GM12878 (cell line): ENCODE results near the gene KIAA0930.

Source experiments
- EZH2 ChIP-seq: IDR thresholded peaks from 2 replicates; pipeline ENCODE4 v1.6.1; 2012; ENCODE audit warnings: low read depth, mild to moderate bottlenecking, control low read depth, inconsistent platforms, low read length, borderline replicate concordance; ENCODE audit not compliant: control insufficient read depth
- POLR2A ChIP-seq: IDR thresholded peaks from 2 replicates; pipeline ENCODE4 v1.6.1; 2011; ENCODE audit warnings: low read depth, mild to moderate bottlenecking, low read length
- SREBF2 ChIP-seq: IDR thresholded peaks from 2 replicates; pipeline ENCODE4 v1.6.1; 2012; ENCODE audit warnings: mild to moderate bottlenecking, low read length
- ZSCAN29 ChIP-seq: fragments of 450-650 bp; IDR thresholded peaks from 2 replicates; pipeline ENCODE4 v1.6.1; 2017; ENCODE audit warnings: mild to moderate bottlenecking, moderate library complexity
- TF ChIP-seq, protein P1 (sequence below), 3 experiments: IDR thresholded peaks in 2 of 3; conservative IDR thresholded peaks in 1 of 3; 2 replicates each; pipeline ENCODE4 v1.5.1; 2011; ENCODE audit warnings: low read depth in 3 of 3, low read length in 3 of 3, mild to moderate bottlenecking in 3 of 3, control low read depth in 2 of 3, moderate library complexity in 2 of 3, inconsistent platforms in 1 of 3, mixed read lengths in 1 of 3; ENCODE audit not compliant: control insufficient read depth in 2 of 3, insufficient read depth in 1 of 3; ENCODE audit errors: extremely low read depth in 1 of 3
- TF ChIP-seq, protein P2 (sequence below): fragments of 450-650 bp; IDR thresholded peaks from 2 replicates; pipeline ENCODE4 v1.6.1; 2017; ENCODE audit warnings: mild to moderate bottlenecking
- TF ChIP-seq, protein P3 (sequence below): fragments of 450-650 bp; formaldehyde crosslinking; IDR thresholded peaks from 2 replicates; pipeline ENCODE4 v1.4.0; 2020; ENCODE audit warnings: mild to moderate bottlenecking, moderate library complexity

DNA sequence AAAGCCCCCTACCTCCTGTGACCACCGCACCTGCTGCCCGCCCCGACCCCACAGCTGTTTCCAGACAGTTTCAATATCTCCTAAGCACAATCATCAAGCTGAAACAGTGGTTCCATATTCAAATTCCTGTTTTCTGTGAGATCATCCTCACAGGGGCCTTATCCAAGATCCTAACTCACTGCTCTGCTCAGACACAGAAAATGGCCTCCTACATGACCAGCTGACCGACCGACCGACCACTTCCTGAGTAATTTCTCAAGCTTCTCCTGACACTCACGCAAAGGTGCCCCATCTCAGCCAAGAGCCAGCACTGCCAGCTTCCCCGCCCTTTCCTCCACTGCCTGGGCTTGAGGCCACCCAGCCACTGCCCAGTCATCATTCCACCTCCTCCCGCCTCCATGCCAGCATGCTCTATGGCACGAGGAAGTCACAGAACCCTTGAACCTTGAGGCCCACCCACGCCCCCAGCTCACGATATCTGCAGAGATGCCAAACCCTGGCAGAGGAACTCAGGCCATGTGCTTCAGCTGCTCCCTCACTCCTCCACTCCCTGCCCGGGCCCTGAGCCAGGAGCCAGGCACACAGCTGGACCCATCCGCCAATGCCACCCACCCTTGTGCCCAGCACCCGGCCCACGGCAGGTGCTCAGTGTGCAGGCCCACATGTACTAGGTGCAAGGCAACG lies 14.0 kb downstream of the KIAA0930 start:
- TF ChIP-seq, protein P1, sequence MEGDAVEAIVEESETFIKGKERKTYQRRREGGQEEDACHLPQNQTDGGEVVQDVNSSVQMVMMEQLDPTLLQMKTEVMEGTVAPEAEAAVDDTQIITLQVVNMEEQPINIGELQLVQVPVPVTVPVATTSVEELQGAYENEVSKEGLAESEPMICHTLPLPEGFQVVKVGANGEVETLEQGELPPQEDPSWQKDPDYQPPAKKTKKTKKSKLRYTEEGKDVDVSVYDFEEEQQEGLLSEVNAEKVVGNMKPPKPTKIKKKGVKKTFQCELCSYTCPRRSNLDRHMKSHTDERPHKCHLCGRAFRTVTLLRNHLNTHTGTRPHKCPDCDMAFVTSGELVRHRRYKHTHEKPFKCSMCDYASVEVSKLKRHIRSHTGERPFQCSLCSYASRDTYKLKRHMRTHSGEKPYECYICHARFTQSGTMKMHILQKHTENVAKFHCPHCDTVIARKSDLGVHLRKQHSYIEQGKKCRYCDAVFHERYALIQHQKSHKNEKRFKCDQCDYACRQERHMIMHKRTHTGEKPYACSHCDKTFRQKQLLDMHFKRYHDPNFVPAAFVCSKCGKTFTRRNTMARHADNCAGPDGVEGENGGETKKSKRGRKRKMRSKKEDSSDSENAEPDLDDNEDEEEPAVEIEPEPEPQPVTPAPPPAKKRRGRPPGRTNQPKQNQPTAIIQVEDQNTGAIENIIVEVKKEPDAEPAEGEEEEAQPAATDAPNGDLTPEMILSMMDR (IDR thresholded peaks at IDR 0.05 in 2 of 3, conservative IDR thresholded peaks at IDR 0.05 in 1 of 3; ENCODE audit: control insufficient read depth in 2 of 3, extremely low read depth in 1 of 3, insufficient read depth in 1 of 3, low read depth in 3 of 3, low read length in 3 of 3) = no peak
- TF ChIP-seq SREBF2 (no peak), POLR2A (peak; percentile 45; the same call in 1 of the 2 replicates), ZSCAN29 (no peak), EZH2 (no peak)
- TF ChIP-seq, protein P2, sequence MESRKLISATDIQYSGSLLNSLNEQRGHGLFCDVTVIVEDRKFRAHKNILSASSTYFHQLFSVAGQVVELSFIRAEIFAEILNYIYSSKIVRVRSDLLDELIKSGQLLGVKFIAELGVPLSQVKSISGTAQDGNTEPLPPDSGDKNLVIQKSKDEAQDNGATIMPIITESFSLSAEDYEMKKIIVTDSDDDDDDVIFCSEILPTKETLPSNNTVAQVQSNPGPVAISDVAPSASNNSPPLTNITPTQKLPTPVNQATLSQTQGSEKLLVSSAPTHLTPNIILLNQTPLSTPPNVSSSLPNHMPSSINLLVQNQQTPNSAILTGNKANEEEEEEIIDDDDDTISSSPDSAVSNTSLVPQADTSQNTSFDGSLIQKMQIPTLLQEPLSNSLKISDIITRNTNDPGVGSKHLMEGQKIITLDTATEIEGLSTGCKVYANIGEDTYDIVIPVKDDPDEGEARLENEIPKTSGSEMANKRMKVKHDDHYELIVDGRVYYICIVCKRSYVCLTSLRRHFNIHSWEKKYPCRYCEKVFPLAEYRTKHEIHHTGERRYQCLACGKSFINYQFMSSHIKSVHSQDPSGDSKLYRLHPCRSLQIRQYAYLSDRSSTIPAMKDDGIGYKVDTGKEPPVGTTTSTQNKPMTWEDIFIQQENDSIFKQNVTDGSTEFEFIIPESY = no peak
- TF ChIP-seq, protein P3, sequence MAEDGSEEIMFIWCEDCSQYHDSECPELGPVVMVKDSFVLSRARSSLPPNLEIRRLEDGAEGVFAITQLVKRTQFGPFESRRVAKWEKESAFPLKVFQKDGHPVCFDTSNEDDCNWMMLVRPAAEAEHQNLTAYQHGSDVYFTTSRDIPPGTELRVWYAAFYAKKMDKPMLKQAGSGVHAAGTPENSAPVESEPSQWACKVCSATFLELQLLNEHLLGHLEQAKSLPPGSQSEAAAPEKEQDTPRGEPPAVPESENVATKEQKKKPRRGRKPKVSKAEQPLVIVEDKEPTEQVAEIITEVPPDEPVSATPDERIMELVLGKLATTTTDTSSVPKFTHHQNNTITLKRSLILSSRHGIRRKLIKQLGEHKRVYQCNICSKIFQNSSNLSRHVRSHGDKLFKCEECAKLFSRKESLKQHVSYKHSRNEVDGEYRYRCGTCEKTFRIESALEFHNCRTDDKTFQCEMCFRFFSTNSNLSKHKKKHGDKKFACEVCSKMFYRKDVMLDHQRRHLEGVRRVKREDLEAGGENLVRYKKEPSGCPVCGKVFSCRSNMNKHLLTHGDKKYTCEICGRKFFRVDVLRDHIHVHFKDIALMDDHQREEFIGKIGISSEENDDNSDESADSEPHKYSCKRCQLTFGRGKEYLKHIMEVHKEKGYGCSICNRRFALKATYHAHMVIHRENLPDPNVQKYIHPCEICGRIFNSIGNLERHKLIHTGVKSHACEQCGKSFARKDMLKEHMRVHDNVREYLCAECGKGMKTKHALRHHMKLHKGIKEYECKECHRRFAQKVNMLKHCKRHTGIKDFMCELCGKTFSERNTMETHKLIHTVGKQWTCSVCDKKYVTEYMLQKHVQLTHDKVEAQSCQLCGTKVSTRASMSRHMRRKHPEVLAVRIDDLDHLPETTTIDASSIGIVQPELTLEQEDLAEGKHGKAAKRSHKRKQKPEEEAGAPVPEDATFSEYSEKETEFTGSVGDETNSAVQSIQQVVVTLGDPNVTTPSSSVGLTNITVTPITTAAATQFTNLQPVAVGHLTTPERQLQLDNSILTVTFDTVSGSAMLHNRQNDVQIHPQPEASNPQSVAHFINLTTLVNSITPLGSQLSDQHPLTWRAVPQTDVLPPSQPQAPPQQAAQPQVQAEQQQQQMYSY (CRISPR knock-in tag) = no peak
